ENCODE data around the gene PPIA. TPM values are rescaled to one million over a fixed set of nuclear protein-coding genes. Genes with fewer than 3 reads are reported as not detected.

Gene PPIA
- total RNA-seq, 1 experiment from 2014 or later = 2,465 TPM

DNA sequence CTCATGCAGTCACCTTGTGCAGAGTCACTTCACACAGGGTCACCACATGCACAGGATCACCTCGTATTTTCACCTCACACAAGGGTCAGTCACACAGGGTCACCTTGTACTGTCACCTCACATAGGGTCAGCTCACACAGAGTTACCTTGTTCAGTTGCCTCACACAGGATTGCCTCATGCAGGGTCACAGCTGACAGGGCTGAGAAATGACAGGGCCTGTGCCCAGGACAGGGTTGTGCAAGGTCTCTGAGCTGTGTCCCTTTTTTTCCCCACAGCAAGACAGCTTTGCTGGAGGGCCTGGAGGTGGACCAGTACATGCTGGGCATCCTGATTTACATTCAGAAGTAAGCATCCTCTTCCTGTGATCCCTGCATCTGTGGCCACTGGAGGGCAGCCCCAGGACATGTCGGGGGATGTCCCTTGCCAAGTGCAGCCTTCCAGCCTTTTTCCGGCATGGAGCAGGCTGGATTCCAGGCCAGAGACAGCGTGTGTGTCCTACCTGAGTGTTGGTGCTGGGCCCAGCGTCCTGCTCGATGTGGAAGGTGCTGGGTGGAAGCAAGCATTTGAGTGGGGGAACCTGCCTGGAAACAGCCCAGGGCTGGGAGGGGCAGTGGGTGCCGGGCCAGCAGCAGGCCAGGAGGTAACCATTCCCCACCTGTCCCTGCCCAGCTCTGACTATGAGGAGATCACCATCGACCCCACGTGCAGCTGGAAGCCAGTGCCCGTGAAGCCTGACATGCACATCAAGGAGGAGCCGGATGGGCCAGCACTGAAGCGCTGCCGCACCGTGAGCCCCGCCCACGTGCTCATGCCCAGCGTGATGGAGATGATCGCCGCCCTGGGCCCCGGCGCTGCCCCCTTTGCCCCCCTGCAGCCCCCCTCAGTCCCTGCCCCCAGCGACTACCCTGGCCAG, 31.6 kb upstream of the PPIA start:
- POLR2A ChIA-PET = no interaction called here
- Mint-ChIP-seq H3K4me1 (peaks cover 22% of the 10 kb centered on the region), H3K27ac (no peak overlapping the region), H3K4me3 (no peak overlapping the region), H3K9me3 (no peaks in the 10 kb centered on the region), H3K36me3 (peaks cover 63% of the 10 kb centered on the region), H3K27me3 (ENCODE audit: low read depth) (no peaks in the 10 kb centered on the region)
- no peak for ATAC-seq
- CTCF ChIA-PET = no interaction called here
- no peak for DNase-seq (ENCODE audit: low spot score)
- TF ChIP-seq ZNF263 (CRISPR knock-in tag; IDR thresholded peaks at IDR 0.05; ENCODE audit: low read depth) (no peak), FOXP1 (CRISPR knock-in tag; IDR thresholded peaks at IDR 0.05; ENCODE audit: borderline replicate concordance) (no peak), RORB (CRISPR knock-in tag; IDR thresholded peaks at IDR 0.05) (no peak), NFYB (CRISPR knock-in tag; conservative IDR thresholded peaks at IDR 0.05; ENCODE audit: low read depth) (no peak), RELA (CRISPR knock-in tag; IDR thresholded peaks at IDR 0.05; ENCODE audit: borderline replicate concordance) (no peak), SOX15 (CRISPR knock-in tag; IDR thresholded peaks at IDR 0.05) (no peak), OVOL2 (CRISPR knock-in tag; IDR thresholded peaks at IDR 0.05; ENCODE audit: borderline replicate concordance) (no peak)
- TF ChIP-seq, protein P1, sequence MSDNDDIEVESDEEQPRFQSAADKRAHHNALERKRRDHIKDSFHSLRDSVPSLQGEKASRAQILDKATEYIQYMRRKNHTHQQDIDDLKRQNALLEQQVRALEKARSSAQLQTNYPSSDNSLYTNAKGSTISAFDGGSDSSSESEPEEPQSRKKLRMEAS (CRISPR knock-in tag; IDR thresholded peaks at IDR 0.05) = no peak
- TF ChIP-seq, protein P2, sequence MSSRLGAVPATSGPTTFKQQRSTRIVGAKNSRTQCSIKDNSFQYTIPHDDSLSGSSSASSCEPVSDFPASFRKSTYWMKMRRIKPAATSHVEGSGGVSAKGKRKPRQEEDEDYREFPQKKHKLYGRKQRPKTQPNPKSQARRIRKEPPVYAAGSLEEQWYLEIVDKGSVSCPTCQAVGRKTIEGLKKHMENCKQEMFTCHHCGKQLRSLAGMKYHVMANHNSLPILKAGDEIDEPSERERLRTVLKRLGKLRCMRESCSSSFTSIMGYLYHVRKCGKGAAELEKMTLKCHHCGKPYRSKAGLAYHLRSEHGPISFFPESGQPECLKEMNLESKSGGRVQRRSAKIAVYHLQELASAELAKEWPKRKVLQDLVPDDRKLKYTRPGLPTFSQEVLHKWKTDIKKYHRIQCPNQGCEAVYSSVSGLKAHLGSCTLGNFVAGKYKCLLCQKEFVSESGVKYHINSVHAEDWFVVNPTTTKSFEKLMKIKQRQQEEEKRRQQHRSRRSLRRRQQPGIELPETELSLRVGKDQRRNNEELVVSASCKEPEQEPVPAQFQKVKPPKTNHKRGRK (CRISPR knock-in tag; IDR thresholded peaks at IDR 0.05; ENCODE audit: borderline replicate concordance) = no peak
- TF ChIP-seq, protein P3, sequence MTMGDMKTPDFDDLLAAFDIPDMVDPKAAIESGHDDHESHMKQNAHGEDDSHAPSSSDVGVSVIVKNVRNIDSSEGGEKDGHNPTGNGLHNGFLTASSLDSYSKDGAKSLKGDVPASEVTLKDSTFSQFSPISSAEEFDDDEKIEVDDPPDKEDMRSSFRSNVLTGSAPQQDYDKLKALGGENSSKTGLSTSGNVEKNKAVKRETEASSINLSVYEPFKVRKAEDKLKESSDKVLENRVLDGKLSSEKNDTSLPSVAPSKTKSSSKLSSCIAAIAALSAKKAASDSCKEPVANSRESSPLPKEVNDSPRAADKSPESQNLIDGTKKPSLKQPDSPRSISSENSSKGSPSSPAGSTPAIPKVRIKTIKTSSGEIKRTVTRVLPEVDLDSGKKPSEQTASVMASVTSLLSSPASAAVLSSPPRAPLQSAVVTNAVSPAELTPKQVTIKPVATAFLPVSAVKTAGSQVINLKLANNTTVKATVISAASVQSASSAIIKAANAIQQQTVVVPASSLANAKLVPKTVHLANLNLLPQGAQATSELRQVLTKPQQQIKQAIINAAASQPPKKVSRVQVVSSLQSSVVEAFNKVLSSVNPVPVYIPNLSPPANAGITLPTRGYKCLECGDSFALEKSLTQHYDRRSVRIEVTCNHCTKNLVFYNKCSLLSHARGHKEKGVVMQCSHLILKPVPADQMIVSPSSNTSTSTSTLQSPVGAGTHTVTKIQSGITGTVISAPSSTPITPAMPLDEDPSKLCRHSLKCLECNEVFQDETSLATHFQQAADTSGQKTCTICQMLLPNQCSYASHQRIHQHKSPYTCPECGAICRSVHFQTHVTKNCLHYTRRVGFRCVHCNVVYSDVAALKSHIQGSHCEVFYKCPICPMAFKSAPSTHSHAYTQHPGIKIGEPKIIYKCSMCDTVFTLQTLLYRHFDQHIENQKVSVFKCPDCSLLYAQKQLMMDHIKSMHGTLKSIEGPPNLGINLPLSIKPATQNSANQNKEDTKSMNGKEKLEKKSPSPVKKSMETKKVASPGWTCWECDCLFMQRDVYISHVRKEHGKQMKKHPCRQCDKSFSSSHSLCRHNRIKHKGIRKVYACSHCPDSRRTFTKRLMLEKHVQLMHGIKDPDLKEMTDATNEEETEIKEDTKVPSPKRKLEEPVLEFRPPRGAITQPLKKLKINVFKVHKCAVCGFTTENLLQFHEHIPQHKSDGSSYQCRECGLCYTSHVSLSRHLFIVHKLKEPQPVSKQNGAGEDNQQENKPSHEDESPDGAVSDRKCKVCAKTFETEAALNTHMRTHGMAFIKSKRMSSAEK (CRISPR knock-in tag; IDR thresholded peaks at IDR 0.05; ENCODE audit: borderline replicate concordance) = no peak
- TF ChIP-seq, protein P4, sequence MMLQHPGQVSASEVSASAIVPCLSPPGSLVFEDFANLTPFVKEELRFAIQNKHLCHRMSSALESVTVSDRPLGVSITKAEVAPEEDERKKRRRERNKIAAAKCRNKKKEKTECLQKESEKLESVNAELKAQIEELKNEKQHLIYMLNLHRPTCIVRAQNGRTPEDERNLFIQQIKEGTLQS (CRISPR knock-in tag; conservative IDR thresholded peaks at IDR 0.05) = no peak
- TF ChIP-seq, protein P5, sequence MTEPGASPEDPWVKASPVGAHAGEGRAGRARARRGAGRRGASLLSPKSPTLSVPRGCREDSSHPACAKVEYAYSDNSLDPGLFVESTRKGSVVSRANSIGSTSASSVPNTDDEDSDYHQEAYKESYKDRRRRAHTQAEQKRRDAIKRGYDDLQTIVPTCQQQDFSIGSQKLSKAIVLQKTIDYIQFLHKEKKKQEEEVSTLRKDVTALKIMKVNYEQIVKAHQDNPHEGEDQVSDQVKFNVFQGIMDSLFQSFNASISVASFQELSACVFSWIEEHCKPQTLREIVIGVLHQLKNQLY (CRISPR knock-in tag; IDR thresholded peaks at IDR 0.05) = no peak

DNA sequence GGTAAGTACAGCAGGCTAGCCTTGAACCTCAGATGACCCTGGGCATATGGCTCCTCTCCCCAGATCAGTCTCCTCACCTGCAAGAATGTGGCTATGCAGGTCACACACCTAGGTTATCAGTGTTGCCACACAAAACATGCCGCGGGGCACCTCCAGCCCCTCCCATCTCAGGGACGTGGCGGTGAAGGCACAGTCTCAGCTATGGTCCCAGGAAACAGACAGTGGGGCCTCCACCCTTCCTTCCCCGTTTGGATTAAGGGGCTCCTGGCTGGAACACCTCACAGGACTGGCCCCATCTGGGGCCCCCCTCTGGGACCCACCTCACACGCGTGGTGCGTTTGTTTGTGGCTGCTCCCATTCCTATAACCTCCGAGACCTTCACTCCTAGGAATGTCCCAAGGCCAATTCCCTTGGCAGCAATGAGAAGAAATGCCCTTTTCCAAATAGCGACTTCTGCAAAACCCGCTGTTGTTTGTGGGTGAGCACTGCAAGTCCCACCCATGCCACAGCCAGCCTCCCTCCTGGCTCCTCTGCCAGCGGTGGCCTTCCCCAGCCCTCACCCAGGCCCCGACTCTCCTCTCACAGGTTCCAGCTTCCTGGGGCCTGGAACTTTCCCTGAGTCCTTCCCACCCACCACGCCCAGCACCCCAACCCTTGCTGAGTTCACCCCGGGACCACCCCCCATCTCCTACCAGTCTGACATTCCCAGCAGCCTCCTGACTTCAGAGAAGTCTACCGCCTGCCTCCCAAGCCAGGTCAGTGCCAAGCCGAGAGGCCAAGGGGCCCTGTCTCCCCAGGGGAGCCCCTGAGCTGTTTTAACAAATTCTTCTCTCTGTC, 30.7 kb upstream of the PPIA start:
- no peak for ATAC-seq
- peaks cover 22% of the 10 kb centered on the region for H3K4me1 Mint-ChIP-seq
- no peaks in the 10 kb centered on the region for H3K27me3 Mint-ChIP-seq (ENCODE audit: low read depth)
- H3K4me3 Mint-ChIP-seq = no peak overlapping the region
- peaks cover 58% of the 10 kb centered on the region for H3K36me3 Mint-ChIP-seq
- CTCF ChIA-PET = no interaction called here
- no peaks in the 10 kb centered on the region for H3K9me3 Mint-ChIP-seq
- no peak for DNase-seq (ENCODE audit: low spot score)
- POLR2A ChIA-PET = no interaction called here
- no peak overlapping the region for H3K27ac Mint-ChIP-seq
- TF ChIP-seq, protein P6, sequence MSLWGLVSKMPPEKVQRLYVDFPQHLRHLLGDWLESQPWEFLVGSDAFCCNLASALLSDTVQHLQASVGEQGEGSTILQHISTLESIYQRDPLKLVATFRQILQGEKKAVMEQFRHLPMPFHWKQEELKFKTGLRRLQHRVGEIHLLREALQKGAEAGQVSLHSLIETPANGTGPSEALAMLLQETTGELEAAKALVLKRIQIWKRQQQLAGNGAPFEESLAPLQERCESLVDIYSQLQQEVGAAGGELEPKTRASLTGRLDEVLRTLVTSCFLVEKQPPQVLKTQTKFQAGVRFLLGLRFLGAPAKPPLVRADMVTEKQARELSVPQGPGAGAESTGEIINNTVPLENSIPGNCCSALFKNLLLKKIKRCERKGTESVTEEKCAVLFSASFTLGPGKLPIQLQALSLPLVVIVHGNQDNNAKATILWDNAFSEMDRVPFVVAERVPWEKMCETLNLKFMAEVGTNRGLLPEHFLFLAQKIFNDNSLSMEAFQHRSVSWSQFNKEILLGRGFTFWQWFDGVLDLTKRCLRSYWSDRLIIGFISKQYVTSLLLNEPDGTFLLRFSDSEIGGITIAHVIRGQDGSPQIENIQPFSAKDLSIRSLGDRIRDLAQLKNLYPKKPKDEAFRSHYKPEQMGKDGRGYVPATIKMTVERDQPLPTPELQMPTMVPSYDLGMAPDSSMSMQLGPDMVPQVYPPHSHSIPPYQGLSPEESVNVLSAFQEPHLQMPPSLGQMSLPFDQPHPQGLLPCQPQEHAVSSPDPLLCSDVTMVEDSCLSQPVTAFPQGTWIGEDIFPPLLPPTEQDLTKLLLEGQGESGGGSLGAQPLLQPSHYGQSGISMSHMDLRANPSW (CRISPR knock-in tag; conservative IDR thresholded peaks at IDR 0.05; ENCODE audit: low read depth) = no peak
- TF ChIP-seq ETV6 (CRISPR knock-in tag; IDR thresholded peaks at IDR 0.05) (no peak), ZNF423 (CRISPR knock-in tag; IDR thresholded peaks at IDR 0.05) (no peak), TEAD1 (CRISPR knock-in tag; IDR thresholded peaks at IDR 0.05) (no peak), TP53 (CRISPR knock-in tag; IDR thresholded peaks at IDR 0.05) (no peak), ELF4 (CRISPR knock-in tag; IDR thresholded peaks at IDR 0.05; ENCODE audit: low read depth) (no peak)
- TF ChIP-seq, protein P7, sequence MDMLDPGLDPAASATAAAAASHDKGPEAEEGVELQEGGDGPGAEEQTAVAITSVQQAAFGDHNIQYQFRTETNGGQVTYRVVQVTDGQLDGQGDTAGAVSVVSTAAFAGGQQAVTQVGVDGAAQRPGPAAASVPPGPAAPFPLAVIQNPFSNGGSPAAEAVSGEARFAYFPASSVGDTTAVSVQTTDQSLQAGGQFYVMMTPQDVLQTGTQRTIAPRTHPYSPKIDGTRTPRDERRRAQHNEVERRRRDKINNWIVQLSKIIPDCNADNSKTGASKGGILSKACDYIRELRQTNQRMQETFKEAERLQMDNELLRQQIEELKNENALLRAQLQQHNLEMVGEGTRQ (CRISPR knock-in tag; IDR thresholded peaks at IDR 0.05) = no peak
- TF ChIP-seq, protein P8, sequence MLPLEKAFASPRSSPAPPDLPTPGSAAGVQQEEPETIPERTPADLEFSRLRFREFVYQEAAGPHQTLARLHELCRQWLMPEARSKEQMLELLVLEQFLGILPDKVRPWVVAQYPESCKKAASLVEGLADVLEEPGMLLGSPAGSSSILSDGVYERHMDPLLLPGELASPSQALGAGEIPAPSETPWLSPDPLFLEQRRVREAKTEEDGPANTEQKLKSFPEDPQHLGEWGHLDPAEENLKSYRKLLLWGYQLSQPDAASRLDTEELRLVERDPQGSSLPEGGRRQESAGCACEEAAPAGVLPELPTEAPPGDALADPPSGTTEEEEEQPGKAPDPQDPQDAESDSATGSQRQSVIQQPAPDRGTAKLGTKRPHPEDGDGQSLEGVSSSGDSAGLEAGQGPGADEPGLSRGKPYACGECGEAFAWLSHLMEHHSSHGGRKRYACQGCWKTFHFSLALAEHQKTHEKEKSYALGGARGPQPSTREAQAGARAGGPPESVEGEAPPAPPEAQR (CRISPR knock-in tag; IDR thresholded peaks at IDR 0.05) = no peak

Data from WTC11 (cell line).